ENCODE results near the gene GOLGA6A. TPM values are rescaled to one million over a fixed set of nuclear protein-coding genes. Genes with fewer than 3 reads are reported as not detected.
"Not testable (repeated sequence)": the region's sequence is repeated elsewhere in the genome, so short reads cannot be mapped to it uniquely, and the experiment has no call there.

The GOLGA6A gene
- total and polyA plus RNA-seq, 7 donors, result 0.08 to 1.1 (median 0.16) TPM; not detected in 4

DNA sequence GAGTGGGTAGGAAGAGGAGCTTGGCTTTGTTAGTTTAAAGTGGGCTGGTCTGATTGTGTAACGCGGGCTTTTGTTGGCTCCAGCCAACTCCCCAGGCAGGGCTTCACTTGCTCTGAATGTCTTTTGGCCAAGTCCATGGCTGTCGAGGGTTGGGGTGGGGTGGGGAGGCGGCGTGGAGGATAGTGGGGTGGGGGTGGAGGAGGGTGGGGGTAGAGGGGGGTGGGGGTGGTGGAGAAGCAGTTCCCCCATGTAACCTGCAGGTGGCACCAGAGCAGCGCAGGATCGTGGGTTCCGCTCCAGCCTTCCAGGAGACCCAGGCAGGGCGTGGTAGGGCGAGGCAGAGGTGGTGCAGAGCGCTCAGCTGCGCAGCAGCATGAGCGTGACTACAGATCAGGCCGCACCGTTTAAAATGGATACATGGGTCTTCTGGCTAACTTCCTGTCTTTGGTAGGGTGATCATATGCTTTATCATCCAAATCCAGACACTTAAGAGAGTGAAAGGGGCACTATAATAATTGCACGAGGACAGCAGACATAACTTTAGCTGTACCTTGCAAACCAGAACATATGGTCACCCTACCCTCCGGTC lies 28.3 kb downstream of the GOLGA6A start:
- intact Hi-C loops (cut with DNase I), result loop anchor here in 1 of 2 donors (5.0 kb wide), 1 partner anchor 268 kb away; no protein-coding TSS in a partner anchor
- no peaks in the 10 kb centered on the region for H3K27me3 ChIP-seq (ENCODE audit: insufficient read depth in 3 of 3, low read length in 2 of 3)
- H3K4me3 ChIP-seq, result no peak overlapping the region
- TF ChIP-seq, protein P1, sequence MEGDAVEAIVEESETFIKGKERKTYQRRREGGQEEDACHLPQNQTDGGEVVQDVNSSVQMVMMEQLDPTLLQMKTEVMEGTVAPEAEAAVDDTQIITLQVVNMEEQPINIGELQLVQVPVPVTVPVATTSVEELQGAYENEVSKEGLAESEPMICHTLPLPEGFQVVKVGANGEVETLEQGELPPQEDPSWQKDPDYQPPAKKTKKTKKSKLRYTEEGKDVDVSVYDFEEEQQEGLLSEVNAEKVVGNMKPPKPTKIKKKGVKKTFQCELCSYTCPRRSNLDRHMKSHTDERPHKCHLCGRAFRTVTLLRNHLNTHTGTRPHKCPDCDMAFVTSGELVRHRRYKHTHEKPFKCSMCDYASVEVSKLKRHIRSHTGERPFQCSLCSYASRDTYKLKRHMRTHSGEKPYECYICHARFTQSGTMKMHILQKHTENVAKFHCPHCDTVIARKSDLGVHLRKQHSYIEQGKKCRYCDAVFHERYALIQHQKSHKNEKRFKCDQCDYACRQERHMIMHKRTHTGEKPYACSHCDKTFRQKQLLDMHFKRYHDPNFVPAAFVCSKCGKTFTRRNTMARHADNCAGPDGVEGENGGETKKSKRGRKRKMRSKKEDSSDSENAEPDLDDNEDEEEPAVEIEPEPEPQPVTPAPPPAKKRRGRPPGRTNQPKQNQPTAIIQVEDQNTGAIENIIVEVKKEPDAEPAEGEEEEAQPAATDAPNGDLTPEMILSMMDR (IDR thresholded peaks at IDR 0.05), result peak; percentile 41
- peaks cover 5% of the 10 kb centered on the region for H3K4me1 ChIP-seq
- no peak overlapping the region for H3K27ac ChIP-seq
- peak; percentile 82 to 87 for DNase-seq
- 5 to 12% (median 10%) methylated on average over 17 of the region's 17 CpGs for WGBS, 3 donors
- peak; percentile 73 to 87 (median 82) for ATAC-seq
- no peaks in the 10 kb centered on the region for H3K9me3 ChIP-seq
- H3K36me3 ChIP-seq (ENCODE audit: insufficient read depth in 1 of 2, low read depth in 1 of 2), result no peaks in the 10 kb centered on the region

DNA sequence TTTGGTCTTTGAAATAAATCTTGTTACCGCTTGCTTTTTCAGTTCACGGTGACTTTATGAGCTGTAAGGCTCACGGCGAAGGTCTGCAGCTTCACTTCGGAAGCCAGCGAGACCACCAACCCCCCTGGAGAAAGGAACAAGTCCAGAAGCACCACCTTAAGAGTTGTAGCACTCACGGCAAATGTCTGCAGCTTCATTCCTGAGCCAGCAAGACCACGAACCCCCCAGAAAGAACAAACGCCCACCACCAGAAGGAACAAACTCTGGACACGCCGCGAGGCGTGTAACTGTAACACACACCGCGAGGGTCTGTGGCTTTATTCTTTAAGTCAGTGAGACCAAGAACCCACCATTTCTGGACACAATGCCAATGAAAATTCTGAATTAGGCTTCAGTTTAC lies 28.8 kb downstream of the GOLGA6A start:
- H3K27ac ChIP-seq, result peak overlapping the region; percentile 23
- intact Hi-C loops (cut with DNase I), result loop anchor here in 1 of 2 donors (5.0 kb wide), 1 partner anchor 269 kb away; no protein-coding TSS in a partner anchor
- TF ChIP-seq, protein P1 (IDR thresholded peaks at IDR 0.05), result no peak
- no peak overlapping the region for H3K4me3 ChIP-seq
- H3K4me1 ChIP-seq, result peaks cover 5% of the 10 kb centered on the region
- no peaks in the 10 kb centered on the region for H3K9me3 ChIP-seq
- 73 to 74% (median 73%) methylated on average over 15 of the region's 15 CpGs for WGBS, 3 donors
- H3K36me3 ChIP-seq (ENCODE audit: insufficient read depth in 1 of 2, low read depth in 1 of 2), result no peaks in the 10 kb centered on the region
- DNase-seq (no peak), ATAC-seq (no peak)
- no peaks in the 10 kb centered on the region for H3K27me3 ChIP-seq (ENCODE audit: insufficient read depth in 3 of 3, low read length in 2 of 3)

DNA sequence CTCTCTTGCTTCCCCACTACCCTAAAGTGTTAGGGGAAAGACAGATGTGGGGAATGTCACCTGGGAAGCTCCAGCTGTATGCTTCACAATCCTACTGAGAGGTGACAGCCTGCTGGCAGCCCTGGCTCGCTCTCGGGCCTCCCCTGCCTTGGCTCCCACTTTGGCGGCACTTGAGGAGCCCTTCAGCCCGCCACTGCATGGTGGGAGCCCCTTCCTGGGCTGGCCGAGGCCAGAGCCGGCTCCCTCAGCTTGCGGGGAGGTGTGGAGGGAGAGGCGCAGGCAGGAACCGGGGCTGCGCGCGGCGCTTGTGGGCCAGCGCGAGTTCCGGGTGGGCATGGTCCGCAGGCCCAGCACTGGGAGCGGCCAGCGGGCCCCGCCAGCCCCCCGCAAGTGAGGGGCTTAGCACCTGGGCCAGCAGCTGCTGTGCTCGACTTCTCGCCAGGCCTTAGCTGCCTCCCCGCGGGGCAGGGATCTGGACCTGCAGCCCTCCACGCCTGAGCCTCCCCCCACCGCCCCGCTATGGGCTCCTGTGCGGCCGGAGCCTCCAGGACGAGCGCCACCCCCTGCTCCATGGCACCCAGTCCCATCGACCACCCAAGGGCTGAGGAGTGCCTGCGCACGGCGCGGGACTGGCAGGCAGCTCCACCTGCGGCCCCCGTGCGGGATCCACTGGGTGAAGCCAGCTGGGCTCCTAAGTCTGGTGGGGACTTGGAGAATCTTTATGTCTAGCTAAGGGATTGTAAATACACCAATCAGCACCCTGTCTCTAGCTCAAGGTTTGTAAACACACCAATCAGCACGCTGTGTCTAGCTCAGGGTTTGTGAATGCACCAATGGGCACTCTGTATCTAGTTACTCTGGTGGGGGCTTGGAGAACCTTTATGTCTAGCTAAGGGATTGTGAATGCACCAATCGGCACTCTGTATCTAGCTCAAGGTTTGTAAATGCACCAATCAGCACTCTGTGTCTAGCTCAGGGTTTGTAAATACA lies 29.8 kb downstream of the GOLGA6A start:
- not testable (repeated sequence) for H3K9me3 ChIP-seq; H3K27me3 ChIP-seq (ENCODE audit: insufficient read depth in 3 of 3, low read length in 2 of 3); H3K36me3 ChIP-seq (ENCODE audit: insufficient read depth in 1 of 2, low read depth in 1 of 2); ATAC-seq; H3K4me3 ChIP-seq; H3K4me1 ChIP-seq; DNase-seq
- intact Hi-C loops (cut with DNase I), result loop anchor here in 1 of 2 donors (5.0 kb wide), 1 partner anchor 270 kb away; no protein-coding TSS in a partner anchor
- WGBS, 3 donors, result 90 to 91% (median 91%) methylated on average over 41 to 42 of the region's 42 CpGs
- peak overlapping the region; percentile 16 for H3K27ac ChIP-seq

DNA sequence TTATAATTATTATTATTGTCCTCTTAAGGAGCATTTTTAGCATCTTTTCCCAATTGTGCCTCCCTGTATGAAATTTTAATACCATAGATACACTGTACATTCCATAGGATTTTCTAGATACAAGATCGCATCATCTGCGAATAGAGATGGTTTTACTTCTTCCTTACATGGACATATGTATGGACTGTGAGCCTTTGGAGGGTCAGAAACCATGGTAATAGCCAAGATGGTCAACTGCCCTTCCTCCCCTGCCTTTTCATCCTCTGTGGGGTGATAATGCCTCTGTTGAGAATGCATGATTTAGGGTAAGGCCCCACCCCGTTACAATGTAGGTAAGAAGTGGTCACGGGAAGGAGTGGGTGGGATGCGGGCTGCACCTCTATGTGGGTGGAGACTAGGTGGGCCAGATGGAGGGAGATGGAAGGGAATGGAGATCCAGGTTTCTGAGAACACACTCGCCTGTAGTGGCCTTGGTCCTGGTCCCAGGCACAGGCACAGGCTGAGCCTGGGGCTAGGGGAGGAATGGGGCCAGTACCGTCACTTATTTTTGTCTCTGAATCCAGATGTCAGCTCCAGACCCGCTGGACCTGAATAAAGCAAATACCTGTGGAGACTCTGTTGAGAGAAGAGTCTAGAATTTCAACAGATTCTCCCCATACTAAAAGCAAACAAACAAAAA lies 31.7 kb downstream of the GOLGA6A start:
- peaks cover 5% of the 10 kb centered on the region for H3K4me1 ChIP-seq
- H3K4me3 ChIP-seq, result no peak overlapping the region
- WGBS, 3 donors, result 67 to 75% (median 68%) methylated on average over 8 of the region's 8 CpGs
- H3K27ac ChIP-seq, result peak overlapping the region; percentile 60
- ATAC-seq (peak in 1 of 4 donors; percentile 27), DNase-seq (no peak)
- H3K9me3 ChIP-seq, result no peaks in the 10 kb centered on the region
- no peaks in the 10 kb centered on the region for H3K27me3 ChIP-seq (ENCODE audit: insufficient read depth in 3 of 3, low read length in 2 of 3)
- intact Hi-C loops (cut with DNase I), result loop anchor here in 1 of 2 donors (5.0 kb wide), 1 partner anchor 272 kb away; no protein-coding TSS in a partner anchor
- H3K36me3 ChIP-seq (ENCODE audit: insufficient read depth in 1 of 2, low read depth in 1 of 2), result no peaks in the 10 kb centered on the region
- TF ChIP-seq, protein P1 (IDR thresholded peaks at IDR 0.05), result no peak

Data from psoas muscle (tissue), 8 donors.